ENCODE results near the gene HAT1.

GRCh38 chr2:171894612-171894947, 27.7 kb upstream of the HAT1 start:
- TF ChIP-seq CTCF (IDR thresholded peaks at IDR 0.05) (no peak), POLR2A (IDR thresholded peaks at IDR 0.05) (no peak)
